HG03159 (cell line): ENCODE results near the gene LZTR1.

Experiments
- ATAC-seq: cut with Tn5 transposase; IDR thresholded peaks from one replicate; pipeline ENCODE4 v1.9.1; 2021; ENCODE audit warnings: mild to moderate bottlenecking, moderate library complexity; ENCODE audit not compliant: unreplicated experiment

The LZTR1 gene

DNA sequence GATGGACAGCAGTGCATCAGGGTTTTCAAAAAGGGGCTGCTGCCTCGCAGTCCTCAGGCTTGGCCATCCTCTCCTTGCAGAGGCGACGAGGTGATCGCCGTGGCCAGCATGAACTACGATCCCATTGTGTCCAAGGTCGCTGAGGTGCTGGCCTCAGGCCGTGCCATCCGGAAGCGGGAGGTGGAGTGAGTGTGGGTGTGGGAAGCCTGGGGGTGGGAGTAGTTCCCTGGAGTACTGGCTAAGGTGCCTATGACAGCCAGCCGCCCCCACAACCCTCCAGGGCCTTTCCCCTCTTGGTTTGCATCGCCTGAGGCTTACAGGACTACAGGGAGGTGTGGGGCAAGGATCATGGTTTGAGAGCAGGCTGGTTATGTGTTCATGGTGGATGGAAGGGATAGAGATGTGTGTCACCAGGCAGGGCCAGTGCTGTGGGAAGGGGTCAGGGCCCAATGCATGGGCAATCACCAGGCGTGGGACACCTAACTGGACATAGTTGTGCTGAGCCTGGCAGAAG lies 2.1 kb upstream of the LZTR1 start:
- no peak for ATAC-seq

GRCh38 chr22:20980523-20980922 lies 1.6 kb upstream of the LZTR1 start:
- no peak for ATAC-seq

DNA sequence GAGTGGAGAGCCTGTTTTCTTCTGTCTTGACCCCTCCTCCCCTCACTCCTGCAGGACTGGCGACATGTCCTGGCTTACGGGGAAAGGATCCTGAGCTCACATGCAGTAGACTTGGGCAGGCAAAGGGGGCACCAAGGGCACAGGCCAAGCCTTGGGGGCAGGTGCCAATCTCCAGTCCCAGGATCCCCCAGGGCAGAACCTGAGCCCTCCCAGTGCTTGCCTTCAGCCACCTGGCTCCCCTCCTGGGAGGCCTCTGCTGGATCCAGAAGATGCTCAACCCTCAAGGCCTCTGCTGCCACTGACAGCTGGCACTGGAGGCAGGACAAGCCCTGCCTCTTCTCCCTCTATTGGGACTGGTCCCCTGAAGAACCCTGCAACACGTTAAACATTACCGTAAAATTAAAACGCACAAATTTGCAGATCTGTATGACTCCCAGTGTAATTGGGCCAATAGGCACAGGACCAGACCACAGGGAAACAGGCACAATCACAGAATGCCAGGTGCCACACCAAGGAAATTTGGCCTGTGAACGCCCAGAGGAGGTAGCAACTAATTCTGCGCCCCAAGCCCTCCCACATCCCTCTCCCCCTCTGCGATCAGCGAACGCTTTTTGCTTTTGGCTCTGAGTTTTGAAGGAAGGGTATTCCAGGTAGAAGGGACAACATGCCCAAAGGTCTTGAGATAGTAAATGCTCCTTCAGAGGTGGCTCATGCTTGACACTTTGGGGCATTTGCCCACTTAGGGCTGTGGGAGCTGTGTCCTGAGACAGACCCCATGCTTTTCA lies 967 bp upstream of the LZTR1 start:
- no peak for ATAC-seq

DNA sequence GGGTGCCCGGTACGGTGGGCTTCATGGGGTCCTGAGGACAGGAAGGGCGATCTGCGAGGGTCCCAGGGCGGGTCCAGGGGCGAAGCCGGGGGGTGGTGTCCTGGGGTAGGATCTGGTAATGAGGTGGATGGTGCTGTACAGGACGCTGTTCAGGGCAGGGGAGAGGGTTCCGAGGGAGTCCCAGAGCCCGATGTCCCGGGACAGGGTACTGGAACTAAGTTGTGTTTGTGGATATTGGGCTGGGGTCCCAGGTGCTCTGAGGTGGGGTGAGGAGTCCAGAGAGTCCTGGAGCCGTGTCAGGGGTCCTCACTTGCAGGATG lies 426 bp downstream of the LZTR1 start:
- peak; percentile 8 for ATAC-seq

DNA sequence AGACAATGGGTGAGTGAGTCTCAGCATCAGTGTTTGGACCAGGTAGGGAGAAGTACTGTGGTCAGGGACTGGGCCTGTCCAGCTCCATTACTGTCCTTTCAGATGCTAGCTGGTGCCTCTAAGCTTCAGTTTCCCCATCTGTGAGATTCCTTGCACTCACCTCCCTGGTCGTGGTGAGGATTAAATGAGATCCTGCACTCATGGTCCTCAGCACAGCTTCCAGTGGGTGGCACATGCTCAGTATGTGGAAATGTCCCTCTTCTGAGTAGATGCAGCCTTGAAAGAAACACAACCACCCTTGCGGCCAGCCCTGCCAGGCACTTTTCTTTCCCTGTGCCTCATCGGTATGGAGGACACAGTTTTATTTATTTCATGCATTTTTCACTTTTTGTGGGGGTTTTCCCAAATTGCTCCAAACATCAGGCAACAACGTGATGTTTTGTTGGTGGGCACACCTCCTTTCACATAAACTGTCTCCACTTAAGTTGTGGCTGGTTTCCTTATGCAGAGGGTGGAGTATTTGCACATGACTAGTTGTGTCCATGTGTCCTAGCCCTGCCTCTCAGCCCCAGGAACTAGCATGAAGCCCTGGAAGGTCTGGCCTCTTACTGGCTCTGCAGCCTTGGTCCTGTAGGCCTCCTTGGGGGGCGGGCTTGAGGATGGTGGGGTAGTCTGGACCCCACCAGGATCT lies 1.1 kb downstream of the LZTR1 start:
- no peak for ATAC-seq

GRCh38 chr22:20985720-20986119 lies 3.6 kb downstream of the LZTR1 start:
- ATAC-seq, result no peak

DNA sequence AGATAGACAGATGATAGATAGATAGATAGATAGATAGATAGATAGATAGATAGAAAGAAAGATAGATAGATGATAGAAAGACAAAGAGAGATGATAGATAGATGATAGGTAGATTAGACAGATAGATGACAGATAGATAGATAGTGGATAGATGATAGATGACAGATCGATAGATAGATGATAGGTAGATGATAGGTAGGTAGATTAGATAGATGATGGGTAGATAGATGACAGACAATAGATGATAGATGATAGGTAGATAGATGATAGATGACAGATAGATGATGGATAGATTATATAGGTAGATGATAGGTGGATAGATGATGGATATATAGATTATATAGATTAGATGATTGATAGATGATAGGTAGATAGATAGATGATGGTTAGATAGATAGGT lies 4.3 kb downstream of the LZTR1 start:
- ATAC-seq, result no peak

- ATAC-seq, result no peak
These were observed 5.3 kb downstream of the LZTR1 start for GRCh38 chr22:20987375-20987774.

GRCh38 chr22:20988573-20989322 lies 6.7 kb downstream of the LZTR1 start:
- no peak for ATAC-seq

DNA sequence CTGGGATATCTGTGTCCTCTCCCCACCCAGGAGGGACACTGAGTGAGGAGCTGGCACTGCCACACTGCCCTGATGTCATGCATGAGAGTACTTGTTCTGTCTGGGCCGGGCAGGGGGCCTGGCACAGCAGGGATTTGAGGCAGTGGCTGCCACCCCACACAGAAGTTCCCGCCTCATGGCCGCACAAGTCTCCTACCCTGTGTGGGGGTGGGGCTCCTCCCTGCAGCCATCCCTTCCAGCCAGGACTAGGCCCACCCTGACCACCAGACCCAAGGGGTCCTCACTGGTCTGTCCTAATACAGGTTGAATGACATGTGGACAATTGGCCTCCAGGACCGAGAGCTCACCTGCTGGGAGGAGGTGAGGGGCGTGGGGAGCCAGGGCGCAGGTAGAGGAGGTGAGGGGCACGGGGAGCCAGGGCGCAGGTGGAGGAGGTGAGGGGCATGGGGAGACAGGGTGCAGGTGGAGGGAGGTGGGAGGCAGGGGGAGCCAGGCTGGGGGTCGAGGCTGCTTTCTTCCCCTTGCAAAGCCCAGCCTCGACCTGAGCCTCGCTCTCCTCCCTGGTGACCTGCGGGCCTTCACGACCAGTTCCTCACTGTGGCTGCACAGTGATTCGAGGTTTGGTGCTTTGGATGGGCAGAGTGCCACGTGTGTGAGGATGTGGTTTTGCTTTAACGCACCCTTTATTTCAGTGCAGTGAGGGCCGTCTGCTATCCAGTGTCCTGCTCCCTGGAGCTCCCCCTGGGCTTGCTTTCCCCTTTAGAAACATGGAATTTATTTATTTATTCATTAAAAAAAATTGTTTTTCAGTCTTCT lies 7.4 kb downstream of the LZTR1 start:
- ATAC-seq, result no peak

- no peak for ATAC-seq
These were observed 8.4 kb downstream of the LZTR1 start for GRCh38 chr22:20990184-20991180.

DNA sequence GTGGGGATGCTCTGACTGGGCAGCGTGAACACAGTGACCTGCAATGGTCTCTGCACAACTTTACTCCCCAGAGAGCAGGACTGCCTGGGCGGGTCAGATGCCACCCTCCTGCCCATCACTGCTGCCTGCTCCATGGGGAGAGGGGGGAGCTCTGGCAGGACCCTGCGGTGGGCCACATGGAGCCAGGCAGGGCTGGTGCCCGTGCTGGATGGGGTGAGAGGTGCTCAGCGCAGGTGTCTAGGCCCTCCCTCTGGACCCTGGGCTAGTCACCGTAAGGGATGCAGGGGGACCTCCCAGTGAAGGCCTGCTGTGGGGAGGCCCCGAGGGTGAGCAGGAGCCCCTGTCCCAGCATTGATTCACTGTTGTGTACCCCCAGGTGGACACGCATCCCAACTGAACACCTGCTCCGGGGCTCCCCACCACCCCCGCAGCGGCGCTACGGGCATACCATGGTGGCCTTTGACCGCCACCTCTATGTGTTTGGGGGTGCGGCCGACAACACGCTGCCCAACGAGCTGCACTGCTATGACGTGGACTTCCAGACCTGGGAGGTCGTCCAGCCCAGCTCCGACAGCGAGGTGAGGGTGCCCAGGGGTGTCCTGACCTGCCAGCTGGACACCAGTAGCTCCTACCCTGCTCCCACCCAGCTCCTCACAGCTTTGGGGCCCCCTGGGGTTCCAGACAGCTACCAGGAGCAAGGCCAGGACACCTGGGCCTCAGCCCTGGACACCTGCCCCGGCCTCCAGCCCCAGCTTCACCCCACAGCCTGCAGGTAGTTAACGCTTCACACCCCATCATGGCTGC lies 9.4 kb downstream of the LZTR1 start:
- ATAC-seq, result no peak

- ATAC-seq, result no peak
These were observed 10.0 kb downstream of the LZTR1 start for GRCh38 chr22:20992056-20992442.

DNA sequence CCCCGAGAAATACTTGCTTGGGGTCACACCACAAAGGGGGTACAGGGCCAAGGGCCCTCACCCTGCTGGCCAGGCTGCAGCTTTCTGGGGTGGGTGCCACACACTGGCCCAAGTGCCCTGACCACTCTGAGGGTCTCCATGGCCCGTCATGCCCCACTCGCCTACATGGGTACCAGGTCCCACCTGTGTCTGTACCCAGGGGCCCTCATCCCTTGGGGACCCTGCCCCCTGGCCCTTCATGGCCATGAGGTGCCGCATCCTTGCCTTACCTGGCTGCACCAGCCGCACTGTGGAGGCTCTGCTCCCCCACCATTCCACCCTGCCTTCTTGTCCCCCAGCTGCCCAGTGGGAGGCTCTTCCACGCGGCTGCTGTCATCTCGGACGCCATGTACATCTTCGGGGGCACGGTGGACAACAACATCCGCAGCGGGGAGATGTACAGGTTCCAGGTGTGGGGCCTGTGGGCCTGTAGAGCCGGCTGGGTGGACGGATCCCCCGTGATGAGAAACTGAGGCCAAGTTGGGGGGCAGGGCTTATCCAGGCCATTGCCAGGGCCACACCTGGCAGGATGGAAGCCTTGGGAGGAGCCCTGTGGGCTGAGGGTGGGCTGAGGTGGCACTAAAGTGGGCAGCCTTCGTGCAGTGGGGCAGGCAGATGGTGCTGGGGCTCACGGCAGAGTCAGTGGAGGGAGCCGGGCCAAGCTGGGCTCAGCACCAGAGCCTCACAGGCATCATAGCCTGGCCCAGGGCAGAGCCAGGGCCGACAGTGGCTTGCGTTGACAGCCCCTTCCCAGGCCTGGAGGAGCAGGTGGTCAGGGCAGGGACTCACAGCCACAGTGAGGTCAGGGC lies 10.6 kb downstream of the LZTR1 start:
- no peak for ATAC-seq

GRCh38 chr22:20993304-20994127 lies 11.4 kb downstream of the LZTR1 start:
- ATAC-seq, result no peak

DNA sequence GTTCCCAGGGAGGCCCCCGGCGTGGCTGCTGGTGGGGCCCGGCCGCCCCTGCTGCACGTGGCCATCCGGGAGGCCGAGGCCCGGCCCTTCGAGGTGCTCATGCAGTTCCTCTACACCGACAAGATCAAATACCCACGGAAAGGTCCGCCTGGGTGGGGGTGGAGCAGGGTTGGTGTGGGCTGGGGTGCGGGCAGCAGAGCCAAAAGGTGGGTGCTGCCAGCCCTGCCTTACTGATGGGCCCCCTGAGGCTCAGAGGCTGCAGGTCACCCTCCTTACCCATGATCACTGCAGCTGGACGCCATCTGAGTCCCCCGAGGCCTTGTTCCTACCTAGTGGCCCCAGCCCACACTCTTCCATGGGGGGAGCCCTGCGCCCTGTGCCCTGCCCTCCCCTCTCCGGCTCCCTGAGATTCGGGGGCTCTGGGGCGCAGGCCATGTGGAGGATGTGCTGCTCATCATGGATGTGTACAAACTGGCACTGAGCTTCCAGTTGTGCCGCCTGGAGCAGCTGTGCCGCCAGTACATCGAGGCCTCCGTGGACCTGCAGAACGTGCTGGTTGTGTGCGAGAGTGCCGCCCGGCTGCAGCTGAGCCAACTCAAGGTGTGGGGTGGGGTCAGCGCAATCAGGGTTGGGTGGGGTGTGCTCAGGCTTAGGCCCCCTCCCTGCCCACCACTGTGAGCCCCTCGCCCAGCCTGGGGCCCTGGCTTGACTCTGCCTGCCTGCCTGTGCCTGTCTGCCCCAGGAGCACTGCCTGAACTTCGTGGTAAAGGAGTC lies 12.2 kb downstream of the LZTR1 start:
- no peak for ATAC-seq

- ATAC-seq, result no peak
These were observed 12.8 kb downstream of the LZTR1 start for GRCh38 chr22:20994902-20995241.
